Measurements from ENCODE around the gene OPA3.

- no peak for TF ChIP-seq CTCF (IDR thresholded peaks at IDR 0.05)
- no peak for TF ChIP-seq POLR2A (IDR thresholded peaks at IDR 0.05)
Observed at GRCh38 chr19:45517641-45518468, 66.7 kb downstream of the OPA3 start.

Measured in adrenal gland (tissue), 5 donors.